HG02938 (cell line): Measurements from ENCODE around the gene ARID4B.
A peak's percentile ranks its signal among the peaks of the same experiment; 100 is the strongest.
"Not testable (repeated sequence)": the region's sequence is repeated elsewhere in the genome, so short reads cannot be mapped to it uniquely, and the experiment has no call there.

Experiments
- ATAC-seq: cut with Tn5 transposase; IDR thresholded peaks from one replicate; pipeline ENCODE4 v1.9.1; 2021; ENCODE audit warnings: mild to moderate bottlenecking, moderate library complexity; ENCODE audit not compliant: unreplicated experiment

ARID4B gene

DNA sequence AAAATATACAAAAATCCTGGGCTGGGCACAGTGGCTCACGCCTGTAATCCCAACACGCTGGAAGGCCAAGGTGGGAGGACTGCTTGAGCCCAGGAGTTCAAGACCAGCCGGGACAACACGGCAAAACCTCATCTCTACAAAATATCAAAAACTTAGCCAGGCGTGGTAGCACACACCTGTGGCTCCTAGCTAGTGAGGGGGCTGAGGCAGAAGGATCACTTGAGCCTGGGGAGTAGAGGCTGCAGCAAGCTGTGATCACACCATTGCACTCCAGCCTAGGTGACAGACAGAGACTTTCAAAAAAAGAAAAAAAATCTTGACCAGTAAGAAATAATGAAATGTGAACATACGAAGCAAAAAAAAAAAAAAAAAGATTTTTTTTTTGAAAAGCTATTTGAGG, 52.1 kb downstream of the ARID4B start:
- ATAC-seq = no peak

DNA sequence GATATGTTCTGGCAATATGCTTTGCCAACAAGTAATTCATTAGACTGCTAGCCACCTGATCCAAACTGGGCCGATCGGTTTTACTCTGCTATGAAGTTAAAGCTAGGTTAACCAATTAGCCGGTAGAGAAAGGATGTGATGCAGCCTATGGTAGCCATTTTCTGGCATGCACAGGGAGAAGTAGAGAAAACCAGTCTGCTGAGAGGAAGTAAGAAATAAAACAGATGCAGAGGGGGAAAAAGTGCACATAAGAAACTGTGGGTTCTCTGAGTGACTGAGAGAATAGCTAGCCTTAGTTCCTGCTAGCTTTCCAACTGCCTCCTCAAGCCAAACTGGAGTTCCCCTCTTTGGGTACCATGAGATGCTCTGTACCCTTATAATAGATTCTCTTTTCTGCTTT, 52.8 kb downstream of the ARID4B start:
- peak; percentile 80 for ATAC-seq

DNA sequence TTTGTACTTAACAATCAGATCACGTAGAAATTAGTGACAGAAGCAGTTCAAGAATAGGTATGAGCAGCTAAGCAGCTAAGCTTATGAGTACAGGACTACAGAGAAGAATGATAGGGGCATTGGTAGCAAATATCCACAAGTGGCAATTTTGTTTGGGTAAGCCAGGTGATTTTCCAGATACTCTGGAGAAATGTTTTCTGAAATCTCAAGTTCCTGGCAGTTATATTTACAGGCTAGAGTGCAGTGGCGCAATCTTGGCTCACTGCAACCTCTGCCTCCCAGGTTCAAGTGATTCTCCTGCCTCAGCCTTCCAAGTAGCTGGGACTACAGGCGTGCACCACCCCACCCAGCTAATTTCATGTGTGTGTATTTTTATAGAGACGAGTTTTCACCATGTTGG, 55.1 kb downstream of the ARID4B start:
- ATAC-seq = no peak

DNA sequence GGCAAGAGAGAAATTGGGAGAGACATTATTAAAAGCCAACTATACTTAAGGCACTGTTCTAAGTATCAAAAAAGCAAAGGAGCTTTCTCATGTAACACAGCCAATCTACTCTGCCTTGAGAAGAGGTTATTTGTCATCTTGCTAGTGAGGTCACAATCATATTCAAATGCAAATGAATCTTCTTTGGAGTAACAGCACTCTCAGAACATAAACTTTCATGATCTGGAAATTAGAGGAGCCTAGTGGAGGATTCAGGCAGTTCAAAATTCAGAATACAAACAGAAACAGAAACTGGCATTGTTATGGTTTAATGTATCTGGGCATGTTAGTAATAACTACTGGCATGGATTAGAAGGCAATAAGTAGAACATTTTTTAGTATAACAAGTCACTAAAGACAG, 57.4 kb downstream of the ARID4B start:
- no peak for ATAC-seq

DNA sequence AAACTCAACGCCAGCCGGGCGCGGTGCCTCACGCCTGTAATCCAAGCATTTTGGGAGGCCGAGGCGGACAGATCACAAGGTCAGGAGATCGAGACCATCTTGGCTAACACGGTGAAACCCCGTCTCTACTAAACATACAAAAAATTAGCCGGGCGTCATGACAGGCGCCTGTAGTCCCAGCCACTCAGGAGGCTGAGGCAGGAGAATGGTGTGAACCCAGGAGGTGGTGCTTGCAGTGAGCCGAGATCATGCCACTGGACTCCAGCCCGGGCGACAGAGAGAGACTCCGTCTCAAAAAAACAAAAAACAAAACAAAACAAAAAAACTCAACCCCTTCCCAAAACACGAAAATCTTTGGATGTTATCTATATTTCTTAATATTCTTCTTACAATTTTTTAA, 58.0 kb downstream of the ARID4B start:
- ATAC-seq = not testable (repeated sequence)

DNA sequence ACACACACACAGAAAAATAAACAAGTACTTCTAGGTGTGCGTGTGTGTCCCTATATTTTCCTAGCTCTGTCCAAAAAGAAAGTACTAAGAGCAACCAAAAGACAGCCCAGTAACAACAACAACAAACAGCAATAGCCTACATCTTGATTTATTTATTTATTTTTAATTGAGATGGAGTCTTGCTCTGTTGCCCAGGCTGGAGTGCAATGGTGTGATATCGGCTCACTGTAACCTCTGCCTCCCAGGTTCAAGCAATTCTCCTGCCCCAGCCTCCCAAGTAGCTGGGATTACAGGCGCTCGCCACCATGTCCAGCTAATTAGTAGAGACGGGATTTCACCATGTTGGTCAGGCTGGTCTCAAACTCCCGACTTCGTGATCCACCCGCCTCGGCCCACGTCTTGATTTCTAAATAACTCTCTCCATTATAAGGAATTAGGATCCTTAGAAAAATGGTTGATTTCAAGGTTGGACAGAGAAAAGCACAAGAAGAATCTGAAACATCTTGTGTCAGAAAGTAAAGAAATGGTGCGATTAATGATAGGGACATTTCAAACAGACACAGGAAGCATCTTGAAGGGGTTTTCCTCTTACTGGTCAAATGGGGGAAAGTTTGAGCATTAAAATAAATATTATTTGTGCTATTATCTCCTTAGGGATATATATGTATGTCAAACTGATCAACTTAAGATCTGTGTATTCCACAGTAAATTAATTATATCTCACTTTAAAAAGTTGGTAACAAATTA, 59.4 kb downstream of the ARID4B start:
- ATAC-seq = no peak

- no peak for ATAC-seq
These were observed 61.0 kb downstream of the ARID4B start for GRCh38 chr1:235266967-235267366.

GRCh38 chr1:235266325-235266724, 61.7 kb downstream of the ARID4B start:
- no peak for ATAC-seq

DNA sequence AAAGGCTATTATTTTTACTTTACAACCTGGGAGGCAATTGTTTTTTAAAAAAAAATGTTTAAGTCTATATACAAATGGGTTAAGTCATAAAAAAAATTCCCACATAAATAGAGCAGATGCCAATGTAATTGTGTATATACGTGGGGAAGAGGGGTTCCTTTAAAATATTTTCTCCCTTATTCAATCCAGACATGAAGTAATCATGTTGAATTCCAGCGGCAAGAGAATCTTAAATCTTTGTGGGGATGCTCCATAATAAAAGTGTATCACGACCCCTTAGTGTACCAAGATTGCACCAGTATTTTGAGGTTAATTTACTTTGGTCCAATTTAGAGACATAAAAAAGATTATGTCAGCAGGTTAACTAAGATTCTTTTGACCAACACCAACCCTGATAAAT, 62.1 kb downstream of the ARID4B start:
- ATAC-seq = no peak

- ATAC-seq = no peak
These were observed 63.7 kb downstream of the ARID4B start for GRCh38 chr1:235264327-235264726.

- no peak for ATAC-seq
These were observed 65.4 kb downstream of the ARID4B start for GRCh38 chr1:235262539-235262938.

- ATAC-seq = no peak
These were observed 66.7 kb downstream of the ARID4B start for GRCh38 chr1:235261243-235261642.

- no peak for ATAC-seq
These were observed 68.7 kb downstream of the ARID4B start for GRCh38 chr1:235259133-235259778.

GRCh38 chr1:235258068-235258467, 69.9 kb downstream of the ARID4B start:
- not testable (repeated sequence) for ATAC-seq

GRCh38 chr1:235254721-235255120, 73.3 kb downstream of the ARID4B start:
- ATAC-seq = no peak

- ATAC-seq = peak; percentile 75
These were observed 74.6 kb downstream of the ARID4B start for GRCh38 chr1:235253219-235253962.

- no peak for ATAC-seq
These were observed 77.5 kb downstream of the ARID4B start for GRCh38 chr1:235250430-235250829.

GRCh38 chr1:235246022-235246948, 81.7 kb downstream of the ARID4B start:
- ATAC-seq = no peak

DNA sequence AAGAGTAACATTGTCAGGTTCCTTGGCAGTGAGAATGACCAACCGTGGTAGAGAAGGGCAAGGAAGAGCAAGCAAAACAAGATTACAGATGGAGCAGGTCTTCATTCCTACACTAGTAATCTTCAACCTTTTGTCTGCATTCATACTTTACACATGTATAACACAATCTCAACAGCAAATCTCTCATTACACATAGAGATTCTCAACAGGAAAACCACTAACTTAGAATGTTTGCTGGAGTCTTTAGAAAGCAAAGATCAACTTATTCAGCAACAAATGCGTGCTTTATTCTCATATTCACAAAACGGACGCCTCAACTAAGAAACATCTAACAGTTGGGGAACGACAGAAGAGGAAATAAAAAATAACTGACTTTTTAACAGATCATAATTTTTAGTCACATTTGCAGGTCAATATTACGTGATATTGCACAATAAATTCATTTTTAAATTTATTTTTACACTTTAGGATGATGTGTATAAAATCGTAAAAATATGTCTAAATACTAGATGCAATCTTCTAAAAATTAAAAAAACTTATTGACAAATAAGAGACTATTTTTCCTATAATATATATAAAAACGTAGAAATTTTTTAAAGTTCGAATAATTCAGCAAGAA, 82.9 kb downstream of the ARID4B start:
- no peak for ATAC-seq

DNA sequence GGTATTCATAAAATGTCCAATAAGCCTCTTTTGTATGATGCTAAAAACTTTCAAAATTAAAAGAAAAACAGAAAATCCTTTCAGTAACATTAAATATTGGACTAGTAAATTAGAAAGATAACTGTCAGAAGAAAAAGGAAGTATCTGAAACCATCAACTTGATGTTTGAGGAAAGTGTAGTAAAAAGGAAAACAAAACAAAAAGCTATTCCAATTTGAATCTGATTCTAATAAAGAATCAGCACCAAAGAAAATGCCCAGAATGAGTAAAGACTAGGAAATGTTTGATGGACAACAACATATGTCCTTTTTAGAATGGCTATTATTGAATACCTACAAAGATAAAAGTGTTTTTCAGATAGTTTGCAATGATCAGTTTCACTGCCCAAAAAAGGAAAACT, 87.0 kb downstream of the ARID4B start:
- ATAC-seq = no peak
